GM18870 (cell line): ENCODE measurements around the gene GABRD.

ENCODE experiments used
- ATAC-seq: cut with Tn5 transposase; IDR thresholded peaks from one replicate; pipeline ENCODE4 v1.9.1; 2021; ENCODE audit warnings: moderate library complexity; ENCODE audit not compliant: unreplicated experiment

Gene GABRD

DNA sequence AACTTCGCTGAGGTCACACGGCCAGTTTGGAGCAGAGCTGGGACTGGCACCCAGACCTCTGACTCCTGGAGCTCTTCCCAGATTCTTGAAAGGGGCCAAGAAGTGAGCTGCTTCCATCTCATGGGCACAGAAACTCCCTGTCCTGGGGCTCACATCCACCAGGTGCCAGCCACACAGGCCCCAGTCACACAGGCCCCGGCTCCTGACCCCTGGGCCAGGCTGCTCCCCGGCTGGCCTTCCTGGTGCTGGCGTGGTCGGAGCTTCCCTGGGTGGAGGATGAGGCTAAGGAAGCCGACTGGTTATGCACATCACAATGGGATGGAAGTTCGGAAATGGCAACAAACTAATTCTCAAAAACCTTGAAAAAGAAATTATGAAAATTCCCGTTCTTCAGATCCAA lies 3.0 kb upstream of the GABRD start:
- ATAC-seq: no peak

DNA sequence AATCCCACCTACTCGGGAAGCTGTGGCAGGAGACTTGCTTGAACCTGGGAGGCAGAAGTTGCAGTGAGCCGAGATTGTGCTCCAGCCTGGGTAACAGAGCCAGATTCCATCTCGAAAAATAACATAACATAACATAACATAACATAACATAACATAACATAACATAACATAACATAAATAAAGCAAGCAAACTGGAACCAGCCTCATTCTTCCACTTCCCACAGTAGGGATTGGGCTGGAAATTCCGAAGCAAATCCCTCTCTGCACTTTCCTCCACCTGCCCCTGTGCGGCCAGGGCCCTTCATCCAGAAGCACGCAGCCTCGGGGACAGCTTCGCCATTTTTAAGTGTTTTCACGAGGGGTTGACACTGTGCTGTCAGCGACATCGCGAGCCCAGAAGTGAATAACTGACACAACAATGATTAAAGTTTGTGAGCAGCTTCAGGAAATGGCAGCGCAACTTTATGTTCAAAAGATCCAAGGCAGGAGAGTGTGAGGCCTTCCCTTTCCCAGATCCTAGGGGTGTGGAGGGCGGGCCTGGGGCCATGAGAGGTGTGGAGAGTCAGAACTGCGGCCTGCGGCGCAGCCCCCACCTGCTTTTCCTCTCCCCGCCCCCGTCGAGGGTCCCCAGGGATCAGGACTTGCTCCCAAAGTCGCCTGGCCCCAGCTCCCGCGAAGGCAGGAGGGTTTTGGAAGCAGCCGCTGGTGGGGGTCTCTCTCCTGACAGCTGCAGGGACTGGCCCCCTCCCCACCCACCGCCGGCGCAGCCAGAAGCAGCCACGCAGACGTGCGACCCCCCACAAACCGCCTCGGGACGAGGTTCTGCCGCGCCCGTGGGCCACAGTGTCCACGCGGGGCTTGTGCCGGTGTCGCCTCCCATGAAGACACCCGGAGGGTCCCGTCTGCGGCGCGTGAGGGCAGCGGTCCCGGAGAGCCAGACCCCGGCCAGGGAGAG lies 651 bp upstream of the GABRD start:
- no peak for ATAC-seq

DNA sequence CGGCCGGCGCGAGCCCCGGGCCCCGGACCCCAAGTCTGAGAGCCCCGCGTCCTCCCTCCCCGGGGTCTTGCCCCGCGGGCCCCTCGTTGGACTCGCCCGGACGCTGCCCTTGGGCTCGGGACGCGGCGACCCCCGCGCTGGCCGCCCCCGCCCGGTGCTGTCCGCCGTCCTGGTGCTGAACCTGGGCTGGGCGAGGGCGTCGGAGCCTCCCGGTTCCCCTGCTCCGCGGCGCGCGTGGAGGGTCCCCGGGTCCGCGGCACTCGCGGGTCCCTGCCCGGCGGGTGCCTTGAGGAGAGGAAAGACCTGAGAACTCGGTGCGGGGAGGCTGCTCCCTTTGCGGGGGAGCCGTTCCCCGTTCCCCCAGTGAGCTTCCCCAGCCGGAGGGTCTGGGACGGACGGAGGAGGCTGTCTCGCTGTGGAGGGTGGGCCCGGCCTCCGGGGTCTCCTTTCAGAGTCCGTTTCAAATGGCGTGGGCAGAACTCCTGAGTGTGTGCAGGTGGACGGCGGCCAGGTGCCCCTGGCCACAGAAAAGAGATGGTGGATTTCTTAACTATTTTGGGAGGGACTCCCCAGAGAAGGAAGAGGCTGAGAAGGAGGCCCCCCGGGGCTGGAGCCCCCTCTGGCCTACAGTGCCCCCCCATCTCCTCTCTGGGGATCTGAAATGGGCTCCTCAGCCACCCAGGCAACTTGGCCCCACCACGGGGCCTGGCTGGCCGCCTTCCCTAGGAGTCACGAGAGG lies 595 bp downstream of the GABRD start:
- ATAC-seq: no peak

- no peak for ATAC-seq
Observed at GRCh38 chr1:2020310-2020655, 1.1 kb downstream of the GABRD start.

GRCh38 chr1:2021550-2021949 lies 2.4 kb downstream of the GABRD start:
- no peak for ATAC-seq

DNA sequence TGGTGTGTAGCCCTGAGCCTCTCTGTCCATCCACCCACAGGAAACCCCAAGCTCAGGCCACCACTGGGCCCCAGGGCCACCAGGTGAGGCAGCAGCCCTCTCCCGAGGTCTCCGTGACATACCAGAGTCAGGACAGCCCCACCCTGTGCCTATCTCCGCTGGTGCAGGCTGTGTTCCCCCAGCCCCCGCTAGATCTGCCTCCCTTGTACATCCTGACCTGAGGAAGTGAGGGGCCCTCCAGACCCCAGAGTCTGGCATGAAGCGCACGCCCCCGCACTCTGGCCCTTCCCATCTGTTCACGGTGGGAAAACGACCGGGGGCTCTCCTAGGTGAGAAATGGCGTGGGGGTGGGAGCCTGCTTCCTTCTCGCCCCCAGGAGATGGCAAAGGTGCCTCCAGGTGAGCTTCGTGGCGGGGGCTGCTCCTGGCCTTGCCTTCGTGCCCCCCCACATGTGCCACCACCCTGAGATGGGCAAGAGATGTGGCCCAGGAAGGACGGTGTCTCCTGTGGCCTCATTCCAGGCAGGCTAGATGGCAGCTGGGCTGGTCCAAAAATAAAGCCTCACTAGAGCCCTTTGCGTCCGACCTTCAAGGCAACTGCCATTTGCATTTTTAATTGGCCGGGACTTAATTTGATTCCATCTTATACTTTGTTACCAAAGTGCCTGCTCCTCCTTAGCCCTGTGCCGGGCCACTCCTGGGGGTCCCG lies 3.1 kb downstream of the GABRD start:
- ATAC-seq: no peak

DNA sequence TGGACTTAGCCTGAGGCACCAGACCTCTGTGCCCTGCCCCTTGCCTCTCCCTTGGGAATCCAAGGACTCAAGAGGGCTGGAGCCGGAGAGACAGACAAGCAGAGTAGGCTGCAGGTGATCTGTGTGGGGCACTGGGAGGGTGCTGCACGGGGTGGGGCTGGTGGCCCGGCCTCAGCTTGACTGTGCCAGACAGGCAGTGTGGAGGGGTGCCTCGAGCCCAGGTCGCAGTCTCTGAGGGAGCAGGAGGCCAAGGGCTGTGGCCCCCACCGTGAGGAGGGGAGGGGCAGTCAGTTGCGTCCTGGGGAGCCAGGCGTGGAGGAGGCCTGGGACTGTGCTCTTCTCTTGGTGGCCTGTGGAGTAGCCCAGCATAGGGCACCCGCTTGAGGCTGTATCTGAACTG lies 4.0 kb downstream of the GABRD start:
- ATAC-seq: no peak

GRCh38 chr1:2024451-2024850 lies 5.3 kb downstream of the GABRD start:
- no peak for ATAC-seq

DNA sequence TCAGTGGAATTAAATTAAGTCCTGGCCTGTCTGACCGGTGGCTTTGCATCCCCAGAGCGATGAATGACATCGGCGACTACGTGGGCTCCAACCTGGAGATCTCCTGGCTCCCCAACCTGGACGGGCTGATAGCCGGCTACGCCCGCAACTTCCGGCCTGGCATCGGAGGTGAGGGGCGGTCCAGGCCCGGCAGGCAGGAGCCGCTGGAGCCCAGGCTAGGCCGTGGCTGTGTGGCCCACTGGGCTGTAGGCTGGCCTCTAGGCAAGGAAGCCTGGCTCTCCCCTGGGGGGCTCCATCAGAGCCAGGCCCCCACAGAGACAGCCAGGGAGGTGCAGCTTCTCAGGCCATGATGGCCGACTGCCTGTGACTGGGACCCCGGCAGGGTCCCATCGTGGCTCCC lies 5.7 kb downstream of the GABRD start:
- no peak for ATAC-seq

- ATAC-seq: no peak
Observed at GRCh38 chr1:2025491-2025981, 6.4 kb downstream of the GABRD start.

- no peak for ATAC-seq
Observed at GRCh38 chr1:2027961-2028583, 8.9 kb downstream of the GABRD start.

DNA sequence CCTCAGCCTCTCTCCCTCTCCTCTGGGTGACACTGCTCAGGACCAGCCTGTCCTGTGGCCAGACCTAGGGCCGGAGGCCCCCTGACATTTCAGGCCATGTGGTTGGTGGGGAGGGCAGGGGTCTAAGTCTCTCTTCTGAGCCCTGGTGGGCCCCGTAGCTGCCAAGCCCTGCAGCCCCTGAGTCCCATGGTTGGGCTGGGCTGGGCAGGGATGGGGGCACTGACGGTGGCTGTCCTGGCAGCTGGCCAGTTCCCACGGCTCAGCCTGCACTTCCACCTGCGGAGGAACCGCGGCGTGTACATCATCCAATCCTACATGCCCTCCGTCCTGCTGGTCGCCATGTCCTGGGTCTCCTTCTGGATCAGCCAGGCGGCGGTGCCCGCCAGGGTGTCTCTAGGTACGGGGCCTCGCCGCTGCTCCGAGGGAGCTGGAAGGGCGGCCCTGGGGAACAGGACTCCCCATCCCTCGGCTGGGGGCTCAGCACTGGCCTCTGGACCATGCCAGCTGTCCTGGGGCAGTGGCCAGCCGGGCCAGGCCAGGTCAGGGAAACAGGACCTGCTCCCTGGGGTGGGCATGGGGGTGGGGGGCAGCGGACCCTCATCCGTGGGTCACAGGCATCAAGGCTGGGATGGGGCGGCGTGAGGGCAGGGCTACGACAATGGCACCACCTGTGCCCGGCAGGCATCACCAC lies 9.9 kb downstream of the GABRD start:
- ATAC-seq: no peak

DNA sequence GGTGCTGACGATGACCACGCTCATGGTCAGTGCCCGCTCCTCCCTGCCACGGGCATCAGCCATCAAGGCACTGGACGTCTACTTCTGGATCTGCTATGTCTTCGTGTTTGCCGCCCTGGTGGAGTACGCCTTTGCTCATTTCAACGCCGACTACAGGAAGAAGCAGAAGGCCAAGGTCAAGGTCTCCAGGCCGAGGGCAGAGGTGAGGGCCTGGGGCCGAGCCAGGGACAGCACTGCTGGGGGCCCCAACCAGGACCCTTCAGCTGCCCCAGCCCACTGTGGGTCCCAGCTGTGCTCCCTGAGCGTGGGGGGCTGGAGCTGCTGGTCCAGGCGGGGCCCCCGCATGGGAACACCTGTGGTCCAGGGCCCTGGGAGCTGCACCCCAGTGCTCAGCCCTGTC lies 10.4 kb downstream of the GABRD start:
- no peak for ATAC-seq

GRCh38 chr1:2030076-2030871 lies 11.1 kb downstream of the GABRD start:
- no peak for ATAC-seq

GRCh38 chr1:2031546-2032540 lies 12.7 kb downstream of the GABRD start:
- ATAC-seq: no peak

DNA sequence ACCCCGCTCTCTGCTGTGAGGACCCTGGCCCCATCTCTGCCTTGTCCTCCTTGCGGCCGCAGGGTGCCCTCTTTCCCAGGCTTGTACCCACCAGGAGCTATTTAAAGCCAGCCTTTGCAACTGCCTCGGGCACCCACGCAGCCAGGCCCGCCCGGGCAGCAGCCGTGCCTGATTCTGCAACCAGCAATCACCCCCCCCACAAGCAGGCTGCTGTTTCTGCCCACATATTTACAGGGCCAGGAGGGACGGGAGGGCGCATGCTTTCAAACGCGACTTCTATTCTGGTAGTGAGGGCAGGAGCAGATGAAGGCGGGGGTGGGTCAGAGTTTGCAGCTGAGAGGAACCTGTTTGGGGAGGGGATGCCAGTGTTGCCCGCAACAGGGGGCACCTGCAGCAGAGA lies 13.6 kb downstream of the GABRD start:
- no peak for ATAC-seq

DNA sequence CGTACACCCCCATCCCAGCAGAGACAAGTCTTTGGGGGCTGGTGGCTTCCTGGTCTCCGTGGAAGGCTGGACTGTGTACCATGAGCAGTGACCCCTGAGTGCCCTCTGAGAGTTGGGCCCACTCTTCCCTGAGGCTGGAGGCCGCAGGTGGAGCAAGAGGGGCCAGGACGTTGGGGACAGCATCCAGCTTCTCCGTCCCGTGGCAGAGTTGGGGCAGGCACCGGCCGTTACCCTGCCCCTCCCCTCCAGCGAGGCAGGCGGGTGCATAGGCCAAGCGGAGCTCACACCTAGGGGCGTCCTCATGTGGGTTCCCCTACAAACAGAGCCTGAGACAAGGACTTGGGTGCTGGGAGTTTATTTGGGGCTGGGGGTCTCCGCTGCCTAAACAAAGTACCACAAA lies 14.0 kb downstream of the GABRD start:
- ATAC-seq: no peak

GRCh38 chr1:2036287-2036686 lies 17.1 kb downstream of the GABRD start:
- no peak for ATAC-seq
